H1 (cell line): Measurements from ENCODE around the gene COL11A1.

Source experiments
- JUN ChIP-seq: IDR thresholded peaks from 2 replicates; pipeline ENCODE4 v1.6.1; 2011; ENCODE audit warnings: low read depth, mild to moderate bottlenecking, improper control_type of control experiment, low read length
- POLR2AphosphoS5 ChIP-seq: IDR thresholded peaks from 2 replicates; pipeline ENCODE4 v1.6.1; 2011; ENCODE audit warnings: low read depth, low read length
- RFX5 ChIP-seq: IDR thresholded peaks from 2 replicates; pipeline ENCODE4 v1.6.1; 2011; ENCODE audit warnings: low read depth, low read length, improper control_type of control experiment, borderline replicate concordance
- TEAD4 ChIP-seq: IDR thresholded peaks from 2 replicates; pipeline ENCODE4 v1.6.1; 2012; ENCODE audit warnings: low read depth, low read length, inconsistent platforms, mixed read lengths
- TF ChIP-seq, protein P1 (sequence below), 3 experiments: IDR thresholded peaks; 1 replicate in 2 of 3; 2 replicates in 1 of 3; pipeline versions ENCODE4 v1.5.1 to v1.6.1; 2011; ENCODE audit warnings: low read length in 3 of 3, mild to moderate bottlenecking in 3 of 3, inconsistent platforms in 2 of 3, low read depth in 1 of 3, moderate library complexity in 1 of 3; ENCODE audit not compliant: insufficient read depth in 1 of 3; ENCODE audit errors: control extremely low read depth in 1 of 3

DNA sequence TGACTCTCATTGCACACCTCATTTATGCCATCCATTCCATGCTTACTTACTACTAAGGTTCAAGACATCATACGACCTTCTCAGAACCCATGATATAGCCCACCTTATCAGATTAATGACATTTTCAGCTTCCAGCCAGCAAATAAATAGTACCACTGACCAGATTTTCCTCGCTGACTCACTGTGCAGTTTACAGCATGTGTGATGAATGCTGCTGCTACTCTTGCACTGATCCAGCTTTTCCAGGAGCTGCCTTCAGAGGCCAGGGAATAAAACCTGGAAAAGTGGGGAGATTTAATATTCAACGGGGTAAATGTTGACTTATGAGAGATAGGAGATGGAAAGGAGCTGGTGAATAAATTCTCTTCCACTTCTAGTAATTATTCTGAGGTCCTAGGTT is 247.1 kb downstream of the COL11A1 start:
- TF ChIP-seq, protein P1, sequence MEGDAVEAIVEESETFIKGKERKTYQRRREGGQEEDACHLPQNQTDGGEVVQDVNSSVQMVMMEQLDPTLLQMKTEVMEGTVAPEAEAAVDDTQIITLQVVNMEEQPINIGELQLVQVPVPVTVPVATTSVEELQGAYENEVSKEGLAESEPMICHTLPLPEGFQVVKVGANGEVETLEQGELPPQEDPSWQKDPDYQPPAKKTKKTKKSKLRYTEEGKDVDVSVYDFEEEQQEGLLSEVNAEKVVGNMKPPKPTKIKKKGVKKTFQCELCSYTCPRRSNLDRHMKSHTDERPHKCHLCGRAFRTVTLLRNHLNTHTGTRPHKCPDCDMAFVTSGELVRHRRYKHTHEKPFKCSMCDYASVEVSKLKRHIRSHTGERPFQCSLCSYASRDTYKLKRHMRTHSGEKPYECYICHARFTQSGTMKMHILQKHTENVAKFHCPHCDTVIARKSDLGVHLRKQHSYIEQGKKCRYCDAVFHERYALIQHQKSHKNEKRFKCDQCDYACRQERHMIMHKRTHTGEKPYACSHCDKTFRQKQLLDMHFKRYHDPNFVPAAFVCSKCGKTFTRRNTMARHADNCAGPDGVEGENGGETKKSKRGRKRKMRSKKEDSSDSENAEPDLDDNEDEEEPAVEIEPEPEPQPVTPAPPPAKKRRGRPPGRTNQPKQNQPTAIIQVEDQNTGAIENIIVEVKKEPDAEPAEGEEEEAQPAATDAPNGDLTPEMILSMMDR (IDR thresholded peaks at IDR 0.05; ENCODE audit: control extremely low read depth in 1 of 3, insufficient read depth in 1 of 3, low read depth in 1 of 3, low read length in 3 of 3), result no peak
- TF ChIP-seq RFX5 (no peak), JUN (no peak), TEAD4 (no peak), POLR2AphosphoS5 (no peak)
